CD4-positive, alpha-beta T cell treated with Interleukin-1 beta for 1 hour (primary cell): ENCODE results near the gene ADCY3.
"Not testable (repeated sequence)": the region's sequence is repeated elsewhere in the genome, so short reads cannot be mapped to it uniquely, and the experiment has no call there.

Experiments used
- DNase-seq, 2 donors: peaks; one replicate each; pipeline ENCODE4 v3.0.0-alpha.2; 2020 to 2022

ADCY3 gene

GRCh38 chr2:24805811-24806660 lies 114.0 kb downstream of the ADCY3 start:
- DNase-seq: not testable (repeated sequence)

DNA sequence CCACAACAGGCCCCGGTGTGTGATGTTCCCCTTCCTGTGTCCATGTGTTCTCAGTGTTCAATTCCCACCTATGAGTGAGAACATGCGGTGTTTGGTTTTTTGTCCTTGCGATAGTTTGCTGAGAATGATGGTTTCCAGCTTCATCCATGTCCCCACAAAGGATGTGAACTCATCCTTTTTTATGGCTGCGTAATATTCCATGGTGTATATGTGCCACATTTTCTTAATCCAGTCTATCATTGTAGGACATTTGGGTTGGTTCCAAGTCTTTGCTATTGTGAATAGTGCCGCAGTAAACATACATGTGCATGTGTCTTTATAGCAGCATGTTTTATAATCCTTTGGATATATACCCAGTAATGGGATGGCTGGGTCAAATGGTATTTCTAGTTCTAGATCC lies 119.5 kb downstream of the ADCY3 start:
- not testable (repeated sequence) for DNase-seq

DNA sequence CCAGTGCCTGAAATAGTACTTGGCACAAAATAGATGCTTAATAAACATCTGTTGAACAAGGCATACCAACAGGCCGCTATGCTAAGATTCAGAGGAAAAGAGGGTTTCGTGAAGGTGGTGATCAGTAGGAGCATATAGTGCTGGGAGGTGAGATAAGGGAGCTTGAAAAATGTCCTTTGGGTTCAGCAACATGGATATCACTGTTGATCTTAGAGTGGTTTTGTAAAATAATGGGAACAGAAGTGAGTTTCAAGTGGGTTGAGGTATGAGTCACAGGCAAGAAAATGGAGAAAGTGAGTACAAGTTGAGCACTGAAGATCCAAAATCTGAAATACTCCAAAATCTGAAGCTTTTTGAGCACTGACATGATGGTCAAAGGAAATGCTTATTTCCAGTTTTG lies 122.4 kb downstream of the ADCY3 start:
- no peak for DNase-seq

DNA sequence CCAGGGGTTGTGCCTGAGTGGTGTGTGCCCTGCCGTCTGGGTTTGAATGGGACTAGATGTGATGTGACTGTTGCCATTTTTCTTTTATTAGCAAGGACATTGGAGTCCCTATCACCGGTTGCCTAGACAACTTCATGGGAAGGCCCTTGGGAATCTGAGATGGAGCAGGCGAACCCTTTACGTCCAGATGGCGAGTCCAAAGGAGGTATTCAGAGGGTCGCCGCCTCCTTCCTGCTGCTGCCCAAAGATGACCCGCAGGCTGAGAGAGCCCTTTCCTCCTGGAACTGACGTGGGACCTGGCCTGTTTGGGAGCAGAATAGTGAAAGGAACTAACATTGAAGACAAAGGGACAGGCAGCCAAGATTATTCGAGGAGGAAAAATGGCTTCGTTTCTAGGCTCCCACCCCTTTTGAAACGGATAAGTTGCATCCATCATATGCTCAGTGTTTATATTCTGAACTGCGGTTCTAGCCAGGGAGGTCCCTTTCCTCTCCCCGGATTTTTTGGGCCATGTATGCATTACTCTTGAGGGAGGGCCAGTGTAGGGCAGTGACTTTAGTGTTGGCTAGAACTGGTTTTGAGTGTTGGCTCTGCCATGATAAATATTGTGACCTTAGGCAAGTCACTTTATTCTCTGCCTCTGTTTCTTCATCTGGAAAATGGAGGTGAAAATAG lies 126.1 kb downstream of the ADCY3 start:
- DNase-seq: no peak

DNA sequence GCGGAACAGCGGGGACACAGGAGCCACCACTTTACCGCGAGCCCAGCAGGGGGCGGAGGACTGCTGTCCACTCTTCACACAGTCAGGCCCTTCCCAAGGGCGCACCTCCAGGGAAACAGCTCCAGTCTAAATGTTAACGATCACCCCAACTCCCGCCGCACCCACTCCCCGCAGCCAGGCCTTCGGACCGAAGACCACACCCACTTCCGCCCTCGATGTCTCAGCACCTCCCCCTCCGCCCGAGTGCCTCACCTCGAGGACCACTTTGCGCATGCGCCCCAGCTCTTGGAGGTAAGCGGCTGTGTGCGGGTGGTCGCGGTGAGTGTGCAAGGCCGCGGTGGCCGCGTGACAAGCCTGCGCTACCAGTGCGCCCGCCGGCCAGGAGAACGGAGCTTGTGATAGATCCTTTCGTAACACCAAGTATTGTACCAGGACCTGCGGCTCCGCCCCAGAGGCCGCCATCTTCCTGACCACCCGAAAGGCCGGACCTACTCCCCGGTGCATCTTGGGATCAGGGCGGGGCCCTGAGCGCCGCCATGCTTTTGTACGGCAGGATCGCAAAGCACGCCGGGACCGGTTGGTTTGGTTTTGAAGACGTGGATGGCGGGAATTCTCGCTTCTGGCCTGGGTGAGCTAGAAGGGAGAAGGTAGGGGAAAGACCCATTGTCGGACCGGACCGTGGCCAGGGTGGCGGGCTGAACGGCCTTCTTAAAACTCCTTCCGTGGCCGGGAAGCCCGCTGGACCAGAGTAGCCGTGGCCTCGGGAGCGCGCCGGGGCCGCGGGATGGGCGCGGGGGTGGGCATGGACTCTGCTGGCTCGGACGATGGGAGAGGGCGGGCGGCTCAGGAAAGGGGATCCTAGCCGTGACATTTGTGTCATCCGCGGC lies 126.9 kb downstream of the ADCY3 start, which contains the start of the genes CENPO and PTRHD1:
Gene CENPO, plus strand, starts transcription at position 552 of the 887 bp plus-strand sequence. CDS start 495 bp downstream, outside the sequence.
Gene PTRHD1, minus strand, starts transcription at position 518 of the 887 bp plus-strand sequence. Its CDS starts 14 bp downstream, at position 504.
- peak; percentile 94 to 96 for DNase-seq

DNA sequence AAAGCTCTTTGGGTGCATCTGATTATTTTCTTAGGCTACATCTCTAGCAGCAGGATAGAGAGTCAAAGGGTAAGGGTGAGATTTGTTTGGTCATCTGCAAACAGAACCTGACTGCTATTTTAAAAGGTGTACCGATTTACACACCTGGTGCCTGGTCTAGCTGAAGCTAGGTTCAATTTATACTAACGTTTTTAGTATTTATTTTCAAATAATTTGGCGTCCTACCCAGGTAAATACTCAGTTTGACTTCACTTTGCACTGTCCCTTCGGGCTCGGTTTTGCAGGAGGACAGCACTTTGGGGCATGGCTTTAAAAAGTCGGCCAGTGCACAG lies 127.5 kb downstream of the ADCY3 start:
- DNase-seq: no peak

GRCh38 chr2:24791452-24791851 lies 128.6 kb downstream of the ADCY3 start:
- DNase-seq: no peak

- DNase-seq: no peak
Measured at GRCh38 chr2:24788816-24789215, 131.2 kb downstream of the ADCY3 start.

- DNase-seq: no peak
Measured at GRCh38 chr2:24787532-24787931, 132.5 kb downstream of the ADCY3 start.

DNA sequence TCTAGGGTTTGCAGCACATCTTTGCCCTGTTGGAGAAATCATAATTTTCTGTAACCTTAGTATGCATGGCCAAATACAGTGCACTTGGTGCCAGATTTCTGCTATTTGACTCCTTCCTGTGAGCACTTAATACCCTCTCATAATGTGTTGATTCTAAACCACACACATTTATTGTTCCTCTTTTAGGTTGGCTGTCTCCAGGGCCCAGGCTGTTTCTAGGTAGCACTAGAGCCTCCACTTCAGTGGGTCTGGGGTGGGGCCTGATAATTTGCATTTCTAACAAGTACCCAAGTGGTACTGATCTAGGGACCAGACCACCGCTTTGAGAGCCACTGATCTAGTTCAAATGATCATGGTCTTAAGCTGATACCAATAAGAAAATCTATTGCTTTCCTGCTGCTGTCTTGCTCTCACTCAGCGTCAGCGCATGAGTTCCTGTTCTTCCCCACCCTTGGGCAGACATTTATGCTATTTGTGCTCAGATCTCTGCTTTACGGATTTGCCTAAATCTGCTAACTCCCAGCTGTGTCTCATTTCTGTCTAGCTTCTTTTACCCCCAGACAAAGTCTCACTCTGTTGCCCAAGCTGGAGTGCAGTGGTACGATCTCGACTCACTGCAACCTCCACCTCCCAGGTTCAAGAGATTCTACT lies 134.2 kb downstream of the ADCY3 start:
- peak in 1 of 2 donors; percentile 42 for DNase-seq

DNA sequence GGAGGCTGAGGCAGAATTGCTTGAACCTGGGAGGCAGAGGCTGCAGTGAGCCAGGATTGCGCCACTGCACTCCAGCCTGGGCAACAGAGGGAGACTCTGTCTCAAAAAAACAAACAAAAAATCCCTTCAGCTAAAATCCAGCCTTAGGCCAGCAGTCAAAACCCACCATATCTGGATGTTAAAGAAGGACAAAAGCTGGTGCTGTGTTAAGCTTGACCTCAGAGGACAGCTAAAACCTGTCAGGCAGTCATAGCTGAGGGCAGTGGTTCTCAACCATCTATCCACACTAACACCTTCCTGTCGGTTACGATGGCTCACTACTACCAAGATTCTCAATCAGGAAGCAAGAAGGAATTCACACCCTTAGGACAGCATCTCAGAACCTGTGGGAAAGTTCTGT lies 136.4 kb downstream of the ADCY3 start:
- DNase-seq: no peak

DNA sequence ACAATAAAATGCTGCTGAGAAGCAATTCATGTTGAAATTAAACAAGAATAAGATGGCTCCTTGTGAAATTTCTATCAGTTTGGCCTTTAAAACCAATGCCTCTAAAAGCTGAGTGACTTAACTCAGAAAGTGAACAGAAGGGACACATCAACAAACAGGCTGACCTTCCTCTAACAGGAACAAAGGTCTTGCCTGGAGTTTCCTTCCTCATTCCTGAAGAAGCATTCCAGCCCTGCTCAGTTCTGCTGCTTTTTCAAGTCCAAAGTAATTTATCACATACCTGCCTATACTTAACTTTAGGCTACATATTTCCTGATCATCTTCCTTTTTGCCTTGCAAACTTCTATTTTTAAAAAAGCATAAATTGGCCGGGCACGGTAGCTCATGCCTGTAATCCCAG lies 140.9 kb downstream of the ADCY3 start:
- no peak for DNase-seq

GRCh38 chr2:24774373-24774772 lies 145.7 kb downstream of the ADCY3 start:
- no peak for DNase-seq

DNA sequence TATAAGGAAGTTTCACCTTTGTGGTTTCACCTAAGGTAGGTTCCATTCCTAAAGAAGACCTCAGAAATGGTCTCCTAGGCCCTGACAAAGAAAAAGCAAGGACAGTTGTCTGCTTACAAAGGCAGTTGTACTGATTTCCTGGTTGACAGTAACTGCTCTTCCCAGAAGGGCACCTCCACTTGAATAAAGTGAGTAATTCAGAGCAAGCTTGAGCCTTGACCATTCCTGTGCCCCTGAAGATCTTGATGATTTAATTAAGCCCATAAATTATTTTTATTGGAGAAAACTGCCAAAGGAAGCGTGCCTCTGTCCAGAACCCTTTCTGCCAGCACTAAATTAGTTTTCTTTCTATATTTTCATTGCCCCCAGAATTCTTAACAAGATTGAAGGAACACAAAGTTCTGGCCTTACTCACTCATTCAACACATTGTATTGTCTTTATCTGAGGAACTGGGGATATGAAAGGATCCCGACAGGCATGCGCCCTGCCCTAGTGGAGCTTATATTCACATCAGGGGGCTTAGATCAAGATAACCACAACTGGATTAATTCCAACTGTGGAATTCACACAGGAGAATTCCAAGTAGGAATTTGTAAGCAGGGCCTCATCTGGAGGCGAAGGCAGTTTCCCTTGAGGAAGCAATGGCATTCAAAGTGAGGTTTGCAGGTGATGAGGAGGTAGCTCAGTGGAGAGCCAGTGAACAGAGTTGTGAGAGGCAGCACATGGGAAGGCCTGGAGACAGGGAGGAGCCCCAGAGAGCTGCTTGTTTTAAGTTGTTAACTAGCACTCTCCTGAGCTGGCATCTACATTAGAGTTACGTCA lies 148.1 kb downstream of the ADCY3 start:
- no peak for DNase-seq

DNA sequence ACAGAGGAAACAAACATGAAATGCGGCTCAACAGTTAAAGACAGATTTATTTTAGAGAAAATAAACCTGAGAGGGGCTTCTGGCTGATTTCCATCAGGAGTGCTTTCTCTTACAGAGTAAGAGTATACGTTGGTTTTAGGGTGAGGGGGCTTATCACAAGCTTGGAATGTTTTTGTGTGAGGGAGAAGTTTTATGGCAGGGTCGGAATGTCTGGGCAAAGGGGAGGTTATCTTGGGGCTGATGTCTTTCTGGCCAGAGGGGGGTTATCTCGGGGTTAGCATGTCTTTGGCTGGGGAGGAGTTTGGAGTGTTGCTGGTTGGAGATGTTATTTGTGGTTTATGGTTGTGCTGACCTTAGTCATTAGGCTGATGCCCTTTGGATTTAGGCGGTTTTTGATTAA lies 149.0 kb downstream of the ADCY3 start:
- no peak for DNase-seq
